Psoas muscle (tissue), 8 donors: Measurements from ENCODE around the gene MOV10L1. TPM values are rescaled to one million over a fixed set of nuclear protein-coding genes. Genes with fewer than 3 reads are reported as not detected.

ENCODE experiments used
- ATAC-seq, 4 donors: fragments of 200-7000 bp; cut with Tn5 transposase; one replicate each; pipeline ENCODE4 v1.9.1; 2020; ENCODE audit warnings: moderate library complexity in 3 of 4, mild to moderate bottlenecking in 2 of 4
- DNase-seq, 2 donors: peaks; one replicate each; pipeline ENCODE4 v3.0.0-alpha.2; 2020
- H3K27ac ChIP-seq: fragments of 200-600 bp; one replicate; pipeline ENCODE4 v1.8.0; 2022
- H3K27me3 ChIP-seq, 3 donors: fragments of 200-600 bp in 1 of 3; one replicate each; pipeline versions ENCODE4 v1.6.1 to v1.8.0; 2013 to 2022; ENCODE audit warnings: low read length in 2 of 3, mild to moderate bottlenecking in 2 of 3, moderate library complexity in 1 of 3; ENCODE audit not compliant: insufficient read depth in 3 of 3
- H3K36me3 ChIP-seq, 2 donors: fragments of 200-600 bp in 1 of 2; one replicate each; pipeline versions ENCODE4 v1.6.1 to v1.8.0; 2013 to 2022; ENCODE audit warnings: low read depth in 1 of 2, mild to moderate bottlenecking in 1 of 2, moderate library complexity in 1 of 2; ENCODE audit not compliant: insufficient read depth in 1 of 2
- H3K4me1 ChIP-seq: fragments of 200-600 bp; one replicate; pipeline ENCODE4 v1.8.0; 2022
- H3K4me3 ChIP-seq: fragments of 200-600 bp; one replicate; pipeline ENCODE4 v1.8.0; 2022; ENCODE audit warnings: mild to moderate bottlenecking
- H3K9me3 ChIP-seq: fragments of 200-600 bp; one replicate; pipeline ENCODE4 v1.8.0; 2022
- CTCF ChIP-seq: fragments of 200-600 bp; IDR thresholded peaks from one replicate; pipeline ENCODE4 v1.8.0; 2022; ENCODE audit warnings: antibody characterized with exemption
- WGBS, 3 donors: extraction: QIAGEN DNeasy Blood & Tissue Kit; methylation state at CpG; one replicate each; pipeline versions ENCODE4 v1.1.6 to v1.1.7; 2013; 5-methylcytosine and 5-hydroxymethylcytosine counted together
- intact Hi-C, 2 donors: fragments of 100-400 bp; cut with DNase I; formaldehyde crosslinking; loops; one replicate each; pipeline versions ENCODE4 v1.11.0 to v1.14.2; 2022
- polyA plus RNA-seq, 3 donors: library from polyadenylated mRNA; stranded (reverse); fragments of 200-250 nt; gene quantifications; one replicate each; pipeline ENCODE4 v1.2.3, GENCODE V29; 2013
- total RNA-seq, 4 donors: library from RNA; stranded (reverse); fragmentation: NEBNext Ultra II Directional in 2 of 4; extraction: Animal tissue kit (Norgen Biotek cat#: 25700) in 2 of 4; gene quantifications; one replicate each; pipeline versions ENCODE4 v1.2.1 to v1.2.4, GENCODE V29; 2021 to 2023
- donor health status: healthy with polysubstance abuse.
- donor health status: DM: no; HTN: no; CAD: no; lungs with moderate emphysema.
- donor health status: Bipolar disorder and iron deficiency.
- donor health status: healthy.
- donor health status: DM: yes; HTN: yes; CAD: no.
- donor health status: DM: no; HTN: no; CAD: no.
- donor health status: DM: no; HTN: no; CAD: no.
- donor health status: DM: yes; HTN: yes; CAD: no.

The MOV10L1 gene
- total and polyA plus RNA-seq, 7 donors = 0.05 to 0.39 (median 0.07) TPM; not detected in 4

- Histone ChIP-seq H3K9me3 (no peaks in the 10 kb centered on the region), H3K4me3 (no peak overlapping the region), H3K36me3 (peaks cover 2 to 37% of the 10 kb centered on the region in 2 donors), H3K27me3 (no peaks in the 10 kb centered on the region), H3K4me1 (peaks cover 13% of the 10 kb centered on the region), H3K27ac (no peak overlapping the region)
- intact Hi-C loops = no loop called here
- DNase-seq (peak in 1 of 2 donors; percentile 14), ATAC-seq (no peak)
- 81 to 86% (median 84%) methylated on average over 24 to 25 of the region's 25 CpGs for WGBS, 3 donors
- TF ChIP-seq CTCF = no peak
Observed at GRCh38 chr22:50192436-50193204, 102.8 kb downstream of the MOV10L1 start.

GRCh38 chr22:50193621-50194020, 103.8 kb downstream of the MOV10L1 start:
- WGBS, 3 donors = 88 to 91% (median 89%) methylated on average over 7 to 8 of the region's 8 CpGs
- H3K36me3 ChIP-seq = peaks cover 2 to 47% of the 10 kb centered on the region in 2 donors
- DNase-seq (no peak), ATAC-seq (no peak)
- no peak overlapping the region for H3K27ac ChIP-seq
- no peaks in the 10 kb centered on the region for H3K27me3 ChIP-seq
- peaks cover 13% of the 10 kb centered on the region for H3K4me1 ChIP-seq
- no peak for TF ChIP-seq CTCF
- H3K9me3 ChIP-seq = no peaks in the 10 kb centered on the region
- no peak overlapping the region for H3K4me3 ChIP-seq
- intact Hi-C loops = no loop called here

DNA sequence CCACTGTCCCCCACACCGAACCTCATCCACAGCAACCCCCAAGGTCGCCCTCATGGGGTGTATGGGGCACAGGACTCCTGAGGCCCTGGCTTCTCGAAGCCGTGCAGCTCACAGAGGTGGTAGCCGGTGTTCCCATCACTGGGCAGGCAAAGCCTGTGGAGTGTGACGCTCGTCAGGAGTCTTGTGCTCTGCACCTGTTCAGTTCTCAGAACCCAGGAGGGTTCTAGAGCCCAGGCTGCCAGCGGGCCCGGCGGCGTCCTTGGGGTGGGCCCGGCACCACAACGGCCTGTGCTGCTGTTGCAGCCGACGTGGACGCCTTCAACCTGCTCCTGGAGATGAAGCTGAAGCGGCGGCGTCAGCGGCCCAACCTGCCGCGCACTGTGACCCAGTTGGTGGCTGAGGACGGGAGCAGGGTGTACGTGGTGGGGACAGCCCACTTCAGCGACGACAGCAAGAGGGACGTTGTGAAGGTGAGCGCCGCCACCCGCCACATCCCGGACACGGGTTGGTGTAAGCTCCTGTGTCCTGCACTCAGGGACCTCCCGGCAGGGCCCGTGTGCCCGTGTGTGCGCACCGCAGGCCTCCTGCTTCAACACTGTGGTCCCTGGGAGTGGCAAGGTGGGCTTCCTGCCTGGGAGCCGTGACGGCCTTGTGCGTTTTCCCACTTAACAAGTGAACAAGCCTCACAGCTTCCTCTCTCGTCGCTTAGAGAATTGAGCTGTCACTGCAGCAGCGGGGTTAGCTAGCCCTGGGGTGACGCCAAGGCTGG, 104.4 kb downstream of the MOV10L1 start:
- peaks cover 2 to 53% of the 10 kb centered on the region in 2 donors for H3K36me3 ChIP-seq
- ATAC-seq (no peak), DNase-seq (no peak)
- 90 to 93% (median 93%) methylated on average over 33 to 44 of the region's 44 CpGs for WGBS, 3 donors
- H3K27me3 ChIP-seq = no peaks in the 10 kb centered on the region
- TF ChIP-seq CTCF = no peak
- H3K27ac ChIP-seq = no peak overlapping the region
- intact Hi-C loops = no loop called here
- no peak overlapping the region for H3K4me3 ChIP-seq
- H3K9me3 ChIP-seq = no peaks in the 10 kb centered on the region
- peaks cover 10% of the 10 kb centered on the region for H3K4me1 ChIP-seq

GRCh38 chr22:50196256-50196655, 106.5 kb downstream of the MOV10L1 start:
- intact Hi-C loops = no loop called here
- TF ChIP-seq CTCF = no peak
- no peaks in the 10 kb centered on the region for H3K27me3 ChIP-seq
- no peak overlapping the region for H3K4me3 ChIP-seq
- no peak overlapping the region for H3K27ac ChIP-seq
- H3K9me3 ChIP-seq = no peaks in the 10 kb centered on the region
- no peak for ATAC-seq
- peaks cover 4% of the 10 kb centered on the region for H3K4me1 ChIP-seq
- 82 to 86% (median 86%) methylated on average over 18 of the region's 18 CpGs for WGBS, 3 donors
- no peak for DNase-seq
- peaks cover 2 to 55% of the 10 kb centered on the region in 2 donors for H3K36me3 ChIP-seq
